PC-9 (cell line): ENCODE data around the gene FAM53C. TPM values are rescaled to one million over a fixed set of nuclear protein-coding genes. Genes with fewer than 3 reads are reported as not detected.

Source experiments
- BruUV-seq: library from RNA; stranded (reverse); fragments of 400-500 nt; replicated peaks from 2 replicates; lab custom pipeline; 2021; lab: Mats Ljungman, UMichigan
- CTCF ChIA-PET: fragments of 300-600 bp; sonication (Branson Sonifier 250); formaldehyde crosslinking; loops from one replicate; lab custom pipeline; 2022; ENCODE audit warnings: antibody characterized with exemption; lab: Charles Lee
- POLR2A ChIA-PET: fragments of 300-600 bp; sonication (Branson Sonifier 250); formaldehyde crosslinking; loops from one replicate; lab custom pipeline; 2022; ENCODE audit warnings: antibody characterized with exemption; ENCODE audit not compliant: unreplicated experiment; lab: Charles Lee
- DNase-seq, 2 experiments: peaks; one replicate each; pipeline versions ENCODE4 v3.0.0 to v3.0.0-alpha.2; 2015 to 2022; ENCODE audit warnings: mixed read lengths in 1 of 2
- H2AFZ ChIP-seq: fragments of 200-600 bp; sonication (generic); 2 replicates; pipeline ENCODE4 v1.8.1; 2017; ENCODE audit warnings: antibody characterized with exemption
- H3F3A ChIP-seq: fragments of 200-600 bp; sonication (generic); 2 replicates; pipeline ENCODE4 v1.8.1; 2017; ENCODE audit warnings: antibody characterized with exemption, mild to moderate bottlenecking, low read depth; ENCODE audit not compliant: insufficient read depth
- H3K27ac ChIP-seq: fragments of 200-600 bp; sonication (generic); 2 replicates; pipeline ENCODE4 v1.6.1; 2016; ENCODE audit warnings: mixed run types
- H3K27me3 ChIP-seq: fragments of 200-600 bp; sonication (generic); 2 replicates; pipeline ENCODE4 v1.6.1; 2016; ENCODE audit warnings: low read depth, mixed run types; ENCODE audit not compliant: insufficient read depth
- H3K36me3 ChIP-seq: fragments of 200-600 bp; sonication (generic); 2 replicates; pipeline ENCODE4 v1.6.1; 2016; ENCODE audit warnings: low read depth, mixed run types
- H3K4me1 ChIP-seq: fragments of 200-600 bp; sonication (generic); replicated peaks from 2 replicates; pipeline ENCODE4 v1.6.1; 2016; ENCODE audit warnings: mixed run types; ENCODE audit not compliant: insufficient read depth
- H3K4me2 ChIP-seq: fragments of 200-600 bp; sonication (generic); 2 replicates; pipeline ENCODE4 v1.6.1; 2017; ENCODE audit warnings: mixed run types
- H3K4me3 ChIP-seq: fragments of 200-600 bp; sonication (generic); 2 replicates; pipeline ENCODE4 v1.6.1; 2016; ENCODE audit warnings: mixed run types
- H3K79me2 ChIP-seq: fragments of 200-600 bp; sonication (generic); 2 replicates; pipeline ENCODE4 v1.6.1; 2017; ENCODE audit warnings: low read depth, mixed run types
- H3K9me2 ChIP-seq: fragments of 200-600 bp; sonication (generic); 2 replicates; pipeline ENCODE4 v1.8.1; 2017; ENCODE audit warnings: mild to moderate bottlenecking; ENCODE audit not compliant: insufficient read depth
- H3K9me3 ChIP-seq: fragments of 200-600 bp; sonication (generic); 2 replicates; pipeline ENCODE4 v1.8.1; 2016; ENCODE audit warnings: low read depth; ENCODE audit not compliant: insufficient read depth
- H4K20me1 ChIP-seq: fragments of 200-600 bp; sonication (generic); 2 replicates; pipeline ENCODE4 v1.8.1; 2017; ENCODE audit not compliant: insufficient read depth
- CTCF ChIP-seq: fragments of 200-600 bp; sonication (generic); conservative IDR thresholded peaks from 2 replicates; pipeline ENCODE4 v1.6.1; 2017; ENCODE audit warnings: mixed run types, antibody characterized with exemption, mild to moderate bottlenecking, moderate library complexity
- EZH2 ChIP-seq: fragments of 200-600 bp; sonication (generic); IDR thresholded peaks from 2 replicates; pipeline ENCODE4 v1.8.0; 2017; ENCODE audit warnings: antibody characterized with exemption, low read depth
- intact Hi-C: fragments of 100-400 bp; cut with micrococcal nuclease; formaldehyde crosslinking; loops from one replicate; pipeline ENCODE4 v1.10.0; 2022; ENCODE audit not compliant: unreplicated experiment
- total RNA-seq: library from RNA; stranded (reverse); gene quantifications from 2 replicates; pipeline ENCODE4 v1.2.3, GENCODE V29; 2021

Gene FAM53C
- total RNA-seq, 1 experiment from 2014 or later: 65.1 TPM

GRCh38 chr5:138366632-138367382 is 28.7 kb downstream of the FAM53C start:
- POLR2A ChIA-PET: no interaction called here
- H4K20me1 ChIP-seq: peaks cover 63% of the 10 kb centered on the region
- no TSS peak for BruUV-seq
- TF ChIP-seq CTCF: no peak
- TF ChIP-seq EZH2: no peak
- H3K36me3 ChIP-seq: no peaks in the 10 kb centered on the region
- no peaks in the 10 kb centered on the region for H3K9me3 ChIP-seq
- CTCF ChIA-PET: no interaction called here
- H3K79me2 ChIP-seq: peaks cover 89% of the 10 kb centered on the region
- no peak overlapping the region for H3K27ac ChIP-seq
- intact Hi-C loops: no loop called here
- H2AFZ ChIP-seq: no peak overlapping the region
- no peak overlapping the region for H3K4me3 ChIP-seq
- no peaks in the 10 kb centered on the region for H3K9me2 ChIP-seq
- H3K4me2 ChIP-seq: no peak overlapping the region
- no peaks in the 10 kb centered on the region for H3K4me1 ChIP-seq
- no peak for DNase-seq
- no peaks in the 10 kb centered on the region for H3F3A ChIP-seq
- no peaks in the 10 kb centered on the region for H3K27me3 ChIP-seq

GRCh38 chr5:138369261-138369660 is 31.2 kb downstream of the FAM53C start:
- Histone ChIP-seq H3K9me3 (no peaks in the 10 kb centered on the region), H3K4me2 (no peak overlapping the region), H3K4me1 (no peaks in the 10 kb centered on the region), H3F3A (no peaks in the 10 kb centered on the region), H4K20me1 (peaks cover 48% of the 10 kb centered on the region), H3K36me3 (no peaks in the 10 kb centered on the region), H3K4me3 (no peak overlapping the region), H3K79me2 (peaks cover 68% of the 10 kb centered on the region), H3K9me2 (no peaks in the 10 kb centered on the region), H3K27ac (no peak overlapping the region), H2AFZ (no peak overlapping the region), H3K27me3 (no peaks in the 10 kb centered on the region)
- DNase-seq: no peak
- POLR2A ChIA-PET: no interaction called here
- BruUV-seq: no TSS peak
- TF ChIP-seq CTCF: no peak
- TF ChIP-seq EZH2: no peak
- intact Hi-C loops: no loop called here
- CTCF ChIA-PET: no interaction called here

- H3K36me3 ChIP-seq: 0 out of 2 replicates have a peak, but pooled peaks cover under 1% of the 10 kb centered on the region
- H3K27me3 ChIP-seq: no peaks in the 10 kb centered on the region
- peaks cover 64% of the 10 kb centered on the region for H3K79me2 ChIP-seq
- TF ChIP-seq CTCF: no peak
- no peak for TF ChIP-seq EZH2
- no peak overlapping the region for H3K27ac ChIP-seq
- no peak overlapping the region for H3K4me3 ChIP-seq
- peaks cover 44% of the 10 kb centered on the region for H4K20me1 ChIP-seq
- POLR2A ChIA-PET: no interaction called here
- no peak overlapping the region for H2AFZ ChIP-seq
- H3F3A ChIP-seq: no peaks in the 10 kb centered on the region
- intact Hi-C loops: no loop called here
- H3K9me2 ChIP-seq: no peaks in the 10 kb centered on the region
- no TSS peak for BruUV-seq
- no peak for DNase-seq
- H3K9me3 ChIP-seq: no peaks in the 10 kb centered on the region
- CTCF ChIA-PET: interaction anchor here (0.6 kb wide), 1 partner anchor 32 kb away, joined by 4 read pairs; no protein-coding TSS in a partner anchor
- H3K4me1 ChIP-seq: no peaks in the 10 kb centered on the region
- H3K4me2 ChIP-seq: no peak overlapping the region
Measured at GRCh38 chr5:138369706-138370105, 31.6 kb downstream of the FAM53C start.
